GM12864 (cell line): ENCODE results near the gene SEMA3E.

Source experiments
- DNase-seq: peaks from one replicate; pipeline ENCODE4 v3.0.0-alpha.2; 2011; ENCODE audit warnings: low read depth
- H3K4me3 ChIP-seq: 2 replicates; pipeline ENCODE4 v1.5.1; 2011; ENCODE audit warnings: mild to moderate bottlenecking, low read depth, low read length, control low read depth
- CTCF ChIP-seq: IDR thresholded peaks from 2 replicates; pipeline ENCODE4 v1.5.1; 2011; ENCODE audit warnings: low read depth, mild to moderate bottlenecking, moderate library complexity, low read length, control low read depth, inconsistent platforms; ENCODE audit errors: missing control alignments

SEMA3E gene

DNA sequence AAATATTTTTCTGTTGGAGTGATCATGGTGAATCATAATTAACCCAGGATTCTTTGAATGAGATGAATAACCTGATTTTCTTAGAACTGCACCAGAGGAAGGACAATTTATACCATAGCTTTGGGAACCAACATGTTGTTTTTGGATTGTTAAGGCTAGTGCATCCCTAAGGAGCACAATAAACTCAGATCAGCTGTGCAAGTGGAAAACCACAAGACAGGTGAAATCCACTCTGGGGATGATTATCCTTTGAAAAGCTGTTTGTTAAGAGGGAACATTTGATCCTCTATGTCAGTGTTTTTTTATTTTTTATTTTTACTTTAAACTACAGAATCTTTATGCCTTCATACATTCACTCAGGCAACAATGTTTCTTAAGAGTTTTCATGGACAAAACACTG is 254.2 kb downstream of the SEMA3E start:
- no peak for TF ChIP-seq CTCF
- H3K4me3 ChIP-seq, result no peak overlapping the region
- DNase-seq, result no peak

- H3K4me3 ChIP-seq, result no peak overlapping the region
- TF ChIP-seq CTCF, result no peak
- no peak for DNase-seq
These were observed 260.5 kb downstream of the SEMA3E start for GRCh38 chr7:83388436-83388835.

DNA sequence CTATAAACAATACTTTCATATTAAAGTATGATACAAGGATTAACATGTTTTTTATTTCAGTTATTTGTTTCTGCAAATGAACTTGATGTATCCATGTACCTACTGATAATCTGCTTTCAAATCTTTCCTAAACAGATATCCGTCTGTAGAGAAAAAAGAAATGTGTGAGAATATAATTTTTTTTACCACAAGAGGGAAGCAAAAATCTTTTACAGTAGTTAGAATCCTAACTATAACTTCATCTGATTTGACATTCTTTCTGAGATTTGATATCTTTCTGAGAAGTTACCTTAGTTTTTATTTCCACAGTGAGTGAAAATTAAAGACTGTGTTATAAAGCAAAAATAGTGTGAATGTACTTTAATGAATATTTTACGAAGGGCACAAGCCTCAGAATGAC is 282.3 kb downstream of the SEMA3E start:
- DNase-seq, result no peak
- no peak for TF ChIP-seq CTCF
- no peak overlapping the region for H3K4me3 ChIP-seq

GRCh38 chr7:83365746-83366145 is 283.2 kb downstream of the SEMA3E start:
- TF ChIP-seq CTCF, result no peak
- no peak overlapping the region for H3K4me3 ChIP-seq
- DNase-seq, result no peak

GRCh38 chr7:83362871-83363550 is 285.9 kb downstream of the SEMA3E start:
- no peak for TF ChIP-seq CTCF
- no peak for DNase-seq
- no peak overlapping the region for H3K4me3 ChIP-seq

DNA sequence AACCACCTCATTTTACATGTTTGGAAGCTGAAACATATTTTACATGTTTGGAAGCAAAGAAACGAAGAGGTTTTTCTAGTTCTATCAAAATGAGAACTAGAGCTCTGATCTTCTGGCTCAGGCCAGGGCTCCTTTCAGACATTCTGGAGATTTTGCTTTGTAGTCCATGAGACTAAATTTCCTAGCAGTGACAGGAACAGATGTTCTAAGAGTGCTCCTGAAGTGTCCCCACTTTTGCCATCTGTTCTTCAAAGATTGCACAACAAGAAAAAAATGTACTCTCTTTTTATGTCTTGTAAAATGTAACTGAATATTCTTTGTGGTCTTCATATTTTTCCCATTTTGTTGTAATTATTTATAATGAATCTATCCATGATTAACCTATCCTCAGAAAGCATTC is 289.8 kb downstream of the SEMA3E start:
- TF ChIP-seq CTCF, result no peak
- no peak for DNase-seq
- H3K4me3 ChIP-seq, result no peak overlapping the region

GRCh38 chr7:83355143-83355542 is 293.8 kb downstream of the SEMA3E start:
- no peak for DNase-seq
- TF ChIP-seq CTCF, result no peak
- no peak overlapping the region for H3K4me3 ChIP-seq
